Hematopoietic multipotent progenitor cell treated with erythropoietin and hydrocortisone succinate and interleukin-3 and kit ligand, for 8 days (in vitro differentiated cells): ENCODE measurements around the gene RTN4.

Experiments
- DNase-seq: peaks from one replicate; pipeline ENCODE4 v3.0.0-alpha.2; 2015

Gene RTN4

GRCh38 chr2:54968561-54969218, 81.6 kb downstream of the RTN4 start:
- no peak for DNase-seq

- DNase-seq: no peak
Observed at GRCh38 chr2:54967759-54968365, 82.4 kb downstream of the RTN4 start.

- DNase-seq: no peak
Observed at GRCh38 chr2:54967269-54967668, 83.0 kb downstream of the RTN4 start.

- DNase-seq: no peak
Observed at GRCh38 chr2:54966837-54967236, 83.4 kb downstream of the RTN4 start.

- DNase-seq: no peak
Observed at GRCh38 chr2:54966165-54966832, 84.0 kb downstream of the RTN4 start.

- no peak for DNase-seq
Observed at GRCh38 chr2:54965425-54965824, 84.8 kb downstream of the RTN4 start.

- no peak for DNase-seq
Observed at GRCh38 chr2:54964816-54965215, 85.4 kb downstream of the RTN4 start.

- no peak for DNase-seq
Observed at GRCh38 chr2:54964271-54964670, 86.0 kb downstream of the RTN4 start.

- DNase-seq: no peak
Observed at GRCh38 chr2:54963476-54963875, 86.8 kb downstream of the RTN4 start.

- no peak for DNase-seq
Observed at GRCh38 chr2:54962935-54963440, 87.3 kb downstream of the RTN4 start.

GRCh38 chr2:54962511-54962910, 87.7 kb downstream of the RTN4 start:
- DNase-seq: no peak

- no peak for DNase-seq
Observed at GRCh38 chr2:54960164-54960563, 90.1 kb downstream of the RTN4 start.

- DNase-seq: no peak
Observed at GRCh38 chr2:54958717-54959371, 91.4 kb downstream of the RTN4 start.

- no peak for DNase-seq
Observed at GRCh38 chr2:54957321-54957999, 92.8 kb downstream of the RTN4 start.

GRCh38 chr2:54956111-54956627, 94.1 kb downstream of the RTN4 start:
- peak; percentile 35 for DNase-seq

GRCh38 chr2:54955358-54956110, 94.7 kb downstream of the RTN4 start:
- peak; percentile 87 for DNase-seq

GRCh38 chr2:54954705-54955357, 95.4 kb downstream of the RTN4 start:
- DNase-seq: peak; percentile 31

GRCh38 chr2:54954158-54954557, 96.1 kb downstream of the RTN4 start:
- no peak for DNase-seq

- DNase-seq: no peak
Observed at GRCh38 chr2:54952978-54953456, 97.2 kb downstream of the RTN4 start.

GRCh38 chr2:54952425-54952824, 97.8 kb downstream of the RTN4 start:
- DNase-seq: peak; percentile 13

- no peak for DNase-seq
Observed at GRCh38 chr2:54950811-54951210, 99.4 kb downstream of the RTN4 start.
